CD4-positive, alpha-beta T cell (primary cell): Measurements from ENCODE around the gene C6orf89. TPM values are rescaled to one million over a fixed set of nuclear protein-coding genes. Genes with fewer than 3 reads are reported as not detected.

Source experiments
- ATAC-seq: fragments of 200-7000 bp; cut with Tn5 transposase; one replicate; pipeline ENCODE4 v1.10.0; 2022; ENCODE audit warnings: mild to moderate bottlenecking; ENCODE audit not compliant: poor library complexity
- CTCF ChIA-PET: fragments of 350-600 bp; sonication (Branson Sonifier 250); formaldehyde crosslinking; loops from one replicate; lab custom pipeline; 2021; ENCODE audit warnings: antibody characterized with exemption, inconsistent platforms; lab: Charles Lee
- POLR2A ChIA-PET: fragments of 350-600 bp; sonication (Branson Sonifier 250); formaldehyde crosslinking; loops from one replicate; lab custom pipeline; 2021; ENCODE audit warnings: antibody characterized with exemption, inconsistent platforms; lab: Charles Lee
- DNase-seq, 14 experiments: peaks; one replicate each; pipeline ENCODE4 v3.0.0-alpha.2; 2013 to 2020; ENCODE audit warnings: mixed read lengths in 2 of 14
- H3K27ac ChIP-seq, 2 donors: one replicate each; pipeline versions ENCODE4 v1.5.1 to v1.7.0; 2013; ENCODE audit warnings: low read length in 2 of 2, low read depth in 1 of 2, mild to moderate bottlenecking in 1 of 2
- H3K27me3 ChIP-seq, 2 experiments: 1 replicate in 1 of 2; 2 replicates in 1 of 2; pipeline versions ENCODE4 v1.6.1 to v1.7.0; 2013; ENCODE audit warnings: low read length in 2 of 2, control low read depth in 1 of 2, mild to moderate bottlenecking in 1 of 2, moderate library complexity in 1 of 2; ENCODE audit not compliant: insufficient read depth in 2 of 2, control insufficient read depth in 1 of 2
- H3K36me3 ChIP-seq: one replicate; pipeline ENCODE4 v1.6.1; 2013; ENCODE audit warnings: low read length, control low read depth; ENCODE audit not compliant: insufficient read depth
- H3K4me1 ChIP-seq: one replicate; pipeline ENCODE4 v1.6.1; 2013; ENCODE audit warnings: low read length, control low read depth; ENCODE audit not compliant: insufficient read depth
- H3K4me3 ChIP-seq: one replicate; pipeline ENCODE4 v1.5.1; 2013; ENCODE audit warnings: mild to moderate bottlenecking, low read length, moderate library complexity
- H3K9me3 ChIP-seq, 2 experiments: 1 replicate in 1 of 2; 2 replicates in 1 of 2; pipeline versions ENCODE4 v1.6.1 to v1.7.0; 2013; ENCODE audit warnings: low read length in 2 of 2, mild to moderate bottlenecking in 2 of 2, control low read depth in 1 of 2, moderate library complexity in 1 of 2; ENCODE audit not compliant: control insufficient read depth in 1 of 2, insufficient read depth in 1 of 2
- H3K27ac Mint-ChIP-seq: one replicate; pipeline ENCODE4 v1.8.0; 2020; ENCODE audit warnings: mixed read lengths
- H3K27me3 Mint-ChIP-seq: one replicate; pipeline ENCODE4 v1.8.0; 2021; ENCODE audit warnings: mixed read lengths
- H3K36me3 Mint-ChIP-seq: one replicate; pipeline ENCODE4 v1.8.0; 2021; ENCODE audit warnings: low read depth, mixed read lengths
- H3K4me1 Mint-ChIP-seq: one replicate; pipeline ENCODE4 v1.8.0; 2021; ENCODE audit warnings: low read depth, mixed read lengths
- H3K4me3 Mint-ChIP-seq: one replicate; pipeline ENCODE4 v1.8.0; 2020; ENCODE audit warnings: mild to moderate bottlenecking, mixed read lengths
- H3K9me3 Mint-ChIP-seq: one replicate; pipeline ENCODE4 v1.8.0; 2020; ENCODE audit warnings: mixed read lengths
- CTCF ChIP-seq: fragments of 200-600 bp; IDR thresholded peaks from one replicate; pipeline ENCODE4 v1.8.0; 2022; ENCODE audit warnings: antibody characterized with exemption, mild to moderate bottlenecking
- intact Hi-C, 2 experiments: fragments of 100-400 bp; cut with DNase I in 1 of 2; cut with micrococcal nuclease in 1 of 2; formaldehyde crosslinking; loops; one replicate each; pipeline versions ENCODE4 v1.15.1 to v1.9.0; 2023 to 2025; cut with DNase I, micrococcal nuclease
- total RNA-seq, 174 experiments: library from RNA in 2 of 174; stranded (reverse) in 2 of 174; gene quantifications; one replicate each; pipeline ENCODE4 v1.2.3 and lab custom pipeline; 2021 to 2026

The C6orf89 gene
- total RNA-seq, 2 experiments from 2014 or later = 23.7 to 24.0 TPM

- intact Hi-C loops = loop anchor here in 1 of 2 experiments (5.0 kb wide), 1 partner anchor 40 kb away; no protein-coding TSS in a partner anchor
- H3K27me3 ChIP-seq = no peaks in the 10 kb centered on the region
- Mint-ChIP-seq H3K4me3 (no peak overlapping the region), H3K4me1 (peaks cover 18% of the 10 kb centered on the region), H3K27ac (no peak overlapping the region), H3K36me3 (peaks cover 81% of the 10 kb centered on the region), H3K27me3 (no peaks in the 10 kb centered on the region), H3K9me3 (no peaks in the 10 kb centered on the region)
- H3K36me3 ChIP-seq = peaks cover 75% of the 10 kb centered on the region
- no peak for TF ChIP-seq CTCF
- ATAC-seq = no peak
- ChIA-PET POLR2A (no interaction called here), CTCF (no interaction called here)
- DNase-seq = no peak
- H3K27ac ChIP-seq = no peak overlapping the region
- no peaks in the 10 kb centered on the region for H3K9me3 ChIP-seq
- H3K4me1 ChIP-seq = peaks cover 21% of the 10 kb centered on the region
- no peak overlapping the region for H3K4me3 ChIP-seq
Observed at GRCh38 chr6:36917541-36918193, 31.9 kb downstream of the C6orf89 start.

GRCh38 chr6:36920049-36920448 lies 34.3 kb downstream of the C6orf89 start:
- H3K36me3 Mint-ChIP-seq = peaks cover 88% of the 10 kb centered on the region
- CTCF ChIA-PET = no interaction called here

GRCh38 chr6:36920546-36920945 lies 34.8 kb downstream of the C6orf89 start:
- no peaks in the 10 kb centered on the region for H3K27me3 ChIP-seq
- H3K27ac ChIP-seq = no peak overlapping the region
- ChIA-PET POLR2A (no interaction called here), CTCF (no interaction called here)
- Mint-ChIP-seq H3K36me3 (peaks cover 87% of the 10 kb centered on the region), H3K27me3 (no peaks in the 10 kb centered on the region), H3K9me3 (no peaks in the 10 kb centered on the region), H3K27ac (no peak overlapping the region), H3K4me3 (no peak overlapping the region), H3K4me1 (peaks cover 5% of the 10 kb centered on the region)
- ATAC-seq (no peak), DNase-seq (no peak)
- peaks cover 2% of the 10 kb centered on the region for H3K4me1 ChIP-seq
- peaks cover 87% of the 10 kb centered on the region for H3K36me3 ChIP-seq
- no peak overlapping the region for H3K4me3 ChIP-seq
- no peaks in the 10 kb centered on the region for H3K9me3 ChIP-seq
- no peak for TF ChIP-seq CTCF
- intact Hi-C loops = no loop called here

More at GRCh38 chr6:36920049-36920448, 34.3 kb downstream of the C6orf89 start:
- intact Hi-C loops = no loop called here
- no peaks in the 10 kb centered on the region for H3K4me1 ChIP-seq
- no peak overlapping the region for H3K27ac Mint-ChIP-seq
- no peak overlapping the region for H3K4me3 ChIP-seq
- POLR2A ChIA-PET = no interaction called here
- no peaks in the 10 kb centered on the region for H3K27me3 Mint-ChIP-seq
- no peak for TF ChIP-seq CTCF
- DNase-seq (no peak), ATAC-seq (no peak)
- peaks cover 87% of the 10 kb centered on the region for H3K36me3 ChIP-seq
- H3K9me3 Mint-ChIP-seq = no peaks in the 10 kb centered on the region
- no peaks in the 10 kb centered on the region for H3K9me3 ChIP-seq
- no peak overlapping the region for H3K27ac ChIP-seq
- H3K27me3 ChIP-seq = no peaks in the 10 kb centered on the region
- H3K4me1 Mint-ChIP-seq = peaks cover 5% of the 10 kb centered on the region
- H3K4me3 Mint-ChIP-seq = no peak overlapping the region
